Measurements from ENCODE around the gene MYO18A. TPM values are rescaled to one million over a fixed set of nuclear protein-coding genes. Genes with fewer than 3 reads are reported as not detected.

MYO18A gene
- total RNA-seq, 4 donors from 2014 or later, result 71.6 to 125 (median 104) TPM

GRCh38 chr17:29167393-29168078 is 12.7 kb downstream of the MYO18A start:
- peaks cover 0 to 29% (median 5%) of the 10 kb centered on the region in 3 donors for H3K36me3 ChIP-seq
- H3K9me3 ChIP-seq, result no peaks in the 10 kb centered on the region
- H3K27ac ChIP-seq, result peak overlapping the region in 1 of 4 donors; percentile 8
- peaks cover 0 to 48% (median 7%) of the 10 kb centered on the region in 4 donors for H3K4me1 ChIP-seq
- H3K4me3 ChIP-seq, result no peak overlapping the region
- DNase-seq (ENCODE audit: low spot score in 2 of 2), result no peak
- TF ChIP-seq, protein P1, sequence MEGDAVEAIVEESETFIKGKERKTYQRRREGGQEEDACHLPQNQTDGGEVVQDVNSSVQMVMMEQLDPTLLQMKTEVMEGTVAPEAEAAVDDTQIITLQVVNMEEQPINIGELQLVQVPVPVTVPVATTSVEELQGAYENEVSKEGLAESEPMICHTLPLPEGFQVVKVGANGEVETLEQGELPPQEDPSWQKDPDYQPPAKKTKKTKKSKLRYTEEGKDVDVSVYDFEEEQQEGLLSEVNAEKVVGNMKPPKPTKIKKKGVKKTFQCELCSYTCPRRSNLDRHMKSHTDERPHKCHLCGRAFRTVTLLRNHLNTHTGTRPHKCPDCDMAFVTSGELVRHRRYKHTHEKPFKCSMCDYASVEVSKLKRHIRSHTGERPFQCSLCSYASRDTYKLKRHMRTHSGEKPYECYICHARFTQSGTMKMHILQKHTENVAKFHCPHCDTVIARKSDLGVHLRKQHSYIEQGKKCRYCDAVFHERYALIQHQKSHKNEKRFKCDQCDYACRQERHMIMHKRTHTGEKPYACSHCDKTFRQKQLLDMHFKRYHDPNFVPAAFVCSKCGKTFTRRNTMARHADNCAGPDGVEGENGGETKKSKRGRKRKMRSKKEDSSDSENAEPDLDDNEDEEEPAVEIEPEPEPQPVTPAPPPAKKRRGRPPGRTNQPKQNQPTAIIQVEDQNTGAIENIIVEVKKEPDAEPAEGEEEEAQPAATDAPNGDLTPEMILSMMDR (IDR thresholded peaks at IDR 0.05), result no peak
- TF ChIP-seq POLR2A (IDR thresholded peaks at IDR 0.05) (no peak), EP300 (IDR thresholded peaks at IDR 0.05) (no peak)
- H3K27me3 ChIP-seq, result no peaks in the 10 kb centered on the region
- 53 to 62% methylated on average over 4 of the region's 4 CpGs for WGBS, 2 donors

DNA sequence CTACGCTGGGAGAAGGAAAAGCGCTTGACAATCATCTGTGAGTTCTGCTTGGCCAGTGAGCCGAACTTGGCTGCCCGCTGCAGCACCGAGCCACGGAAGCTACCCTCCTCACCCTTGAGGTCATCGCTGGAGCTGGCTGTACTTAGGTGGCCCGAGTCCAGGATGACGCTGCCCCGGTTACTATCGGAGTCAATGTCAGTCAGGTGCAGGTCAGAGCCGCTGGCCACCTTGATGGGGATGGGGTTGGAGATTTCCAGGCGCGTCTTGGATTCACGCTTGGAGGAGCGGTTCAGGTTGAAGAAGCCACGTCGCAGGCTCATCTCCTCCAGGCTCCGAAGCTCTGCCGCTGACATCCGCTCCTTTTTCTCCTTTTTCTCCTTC is 13.7 kb downstream of the MYO18A start:
- no peak for TF ChIP-seq EP300 (IDR thresholded peaks at IDR 0.05)
- H3K36me3 ChIP-seq, result peaks cover 0 to 29% (median 5%) of the 10 kb centered on the region in 3 donors
- DNase-seq (ENCODE audit: low spot score in 2 of 2), result no peak
- no peak overlapping the region for H3K27ac ChIP-seq
- H3K27me3 ChIP-seq, result no peaks in the 10 kb centered on the region
- 95 to 96% methylated on average over 15 to 19 of the region's 21 CpGs for WGBS, 2 donors
- peaks cover 0 to 56% (median 7%) of the 10 kb centered on the region in 4 donors for H3K4me1 ChIP-seq
- H3K4me3 ChIP-seq, result no peak overlapping the region
- H3K9me3 ChIP-seq, result no peaks in the 10 kb centered on the region

DNA sequence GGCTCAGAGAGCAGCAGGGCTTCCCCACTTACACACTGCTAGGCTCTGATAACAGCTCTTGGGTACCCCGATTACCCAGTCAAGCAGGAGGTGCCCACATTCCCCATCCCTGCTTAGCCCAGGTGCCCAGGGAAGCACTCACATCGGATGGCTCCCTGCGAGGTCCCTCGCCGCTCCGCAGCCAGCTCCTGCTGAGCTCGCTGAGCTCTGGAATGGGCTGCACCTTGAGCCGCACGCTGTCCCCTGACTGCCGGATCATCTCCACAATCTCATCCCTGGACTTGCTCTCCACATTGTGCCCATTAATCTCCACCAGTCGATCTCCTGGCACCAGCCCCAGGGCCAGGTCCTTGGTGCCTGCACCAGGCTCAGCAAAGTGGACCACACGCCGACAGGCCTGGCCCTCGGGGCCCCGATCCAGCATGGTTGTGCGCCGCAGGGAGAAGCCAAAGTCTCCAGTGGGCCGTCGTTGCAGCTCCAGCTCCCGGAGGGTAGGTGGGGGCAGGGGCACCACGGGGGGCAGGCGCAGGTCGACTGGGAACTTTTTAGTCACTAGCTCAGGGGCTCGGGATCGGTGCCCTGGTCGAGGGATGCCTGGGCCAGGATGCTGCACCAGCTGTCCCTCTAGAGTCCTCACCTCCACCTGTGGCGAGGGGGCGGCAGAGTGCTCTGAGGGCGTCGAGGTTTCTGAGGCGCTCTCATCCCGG is 14.2 kb downstream of the MYO18A start:
- Histone ChIP-seq H3K4me1 (peaks cover 0 to 58% (median 7%) of the 10 kb centered on the region in 4 donors), H3K36me3 (peaks cover 0 to 29% (median 5%) of the 10 kb centered on the region in 3 donors), H3K27me3 (no peaks in the 10 kb centered on the region), H3K9me3 (no peaks in the 10 kb centered on the region), H3K4me3 (no peak overlapping the region), H3K27ac (no peak overlapping the region)
- no peak for DNase-seq (ENCODE audit: low spot score in 2 of 2)
- WGBS, 2 donors, result 94% methylated on average over 31 to 32 of the region's 32 CpGs
- TF ChIP-seq EP300 (IDR thresholded peaks at IDR 0.05) (no peak), POLR2A (IDR thresholded peaks at IDR 0.05) (no peak)
- TF ChIP-seq, protein P1 (IDR thresholded peaks at IDR 0.05), result no peak

GRCh38 chr17:29165261-29165660 is 14.9 kb downstream of the MYO18A start:
- 73 to 79% methylated on average over 3 of the region's 3 CpGs for whole genome bisulfite sequencing, 2 donors
- TF ChIP-seq POLR2A (IDR thresholded peaks at IDR 0.05), result no peak
- no peak for TF ChIP-seq EP300 (IDR thresholded peaks at IDR 0.05)
- TF ChIP-seq, protein P1 (IDR thresholded peaks at IDR 0.05), result no peak

DNA sequence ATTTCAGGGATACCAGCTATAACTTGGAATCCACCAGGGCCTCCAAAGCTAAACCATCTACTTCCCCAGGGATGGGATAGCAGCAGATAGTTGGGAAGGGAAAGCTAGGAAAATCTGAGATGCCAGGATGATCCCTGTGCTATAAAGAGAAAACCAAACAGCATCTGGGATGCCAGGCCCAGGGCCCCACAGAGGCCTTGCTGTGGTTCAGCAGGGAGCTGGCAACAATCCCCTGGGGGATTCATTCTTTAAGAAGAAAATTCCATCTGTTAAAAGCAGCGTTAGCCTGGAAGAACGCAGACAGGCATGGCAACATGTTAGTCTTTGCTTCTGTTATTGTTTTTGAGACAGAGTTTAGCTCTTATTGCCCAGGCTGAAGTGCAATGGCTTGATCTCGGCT is 16.6 kb downstream of the MYO18A start:
- no peaks in the 10 kb centered on the region for H3K9me3 ChIP-seq
- WGBS, 2 donors, result 41 to 51% methylated on average over 3 of the region's 3 CpGs
- H3K36me3 ChIP-seq, result peaks cover 0 to 24% (median 5%) of the 10 kb centered on the region in 3 donors
- TF ChIP-seq EP300 (IDR thresholded peaks at IDR 0.05) (no peak), POLR2A (IDR thresholded peaks at IDR 0.05) (no peak)
- TF ChIP-seq, protein P1 (IDR thresholded peaks at IDR 0.05), result no peak
- H3K27me3 ChIP-seq, result no peaks in the 10 kb centered on the region
- H3K4me3 ChIP-seq, result no peak overlapping the region
- H3K4me1 ChIP-seq, result peaks cover 0 to 78% (median 22%) of the 10 kb centered on the region in 4 donors
- H3K27ac ChIP-seq, result peak overlapping the region in 2 of 4 donors; percentile 12 to 54
- DNase-seq (ENCODE audit: low spot score in 2 of 2), result no peak

More at GRCh38 chr17:29165261-29165660, 14.9 kb downstream of the MYO18A start:
- Histone ChIP-seq H3K4me3 (no peak overlapping the region), H3K36me3 (peaks cover 0 to 29% (median 5%) of the 10 kb centered on the region in 3 donors), H3K9me3 (no peaks in the 10 kb centered on the region), H3K27ac (no peak overlapping the region), H3K4me1 (peaks cover 0 to 65% (median 8%) of the 10 kb centered on the region in 4 donors), H3K27me3 (no peaks in the 10 kb centered on the region)
- DNase-seq (ENCODE audit: low spot score in 2 of 2), result no peak

All from tibial nerve (tissue), 4 donors.